ENCODE measurements around the gene RAP1GAP. TPM values are rescaled to one million over a fixed set of nuclear protein-coding genes. Genes with fewer than 3 reads are reported as not detected.

Gene RAP1GAP
- total RNA-seq, 1 donor from 2014 or later, result 2.6 TPM

DNA sequence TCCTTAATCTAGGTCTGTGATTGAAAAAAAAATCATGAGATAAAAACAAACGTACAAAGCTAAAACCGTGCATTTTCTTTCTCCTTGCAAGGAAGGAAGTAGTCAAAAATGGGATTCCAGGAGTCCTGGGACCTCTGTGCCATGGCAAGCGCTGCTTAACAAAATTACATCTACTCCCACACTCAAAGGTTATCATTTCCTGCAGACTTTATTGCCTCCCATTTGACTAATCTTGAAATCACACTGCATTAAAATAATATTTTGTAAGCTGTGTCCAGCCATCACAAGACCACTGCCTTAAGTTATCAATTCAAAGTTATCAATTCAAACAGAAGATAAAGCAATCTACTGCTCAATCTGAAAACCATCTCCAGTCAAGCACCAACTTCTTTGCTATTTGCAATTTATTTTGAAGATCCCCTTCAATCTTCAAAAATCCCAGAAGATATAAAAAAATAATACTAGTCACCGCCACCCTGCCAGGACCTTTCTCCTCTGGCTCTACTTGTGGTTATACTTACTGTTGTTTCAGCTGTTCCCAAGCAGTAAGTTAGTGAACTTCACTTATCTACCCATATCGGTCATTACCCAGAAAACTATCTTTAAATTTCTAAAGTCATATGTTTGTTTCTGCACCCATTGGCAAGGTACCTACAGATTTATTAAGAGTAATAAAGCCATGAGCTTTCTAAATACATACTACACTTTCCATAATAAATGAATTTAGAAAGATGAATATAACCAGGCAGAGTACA, 38.1 kb upstream of the RAP1GAP start:
- Histone ChIP-seq H3K27ac (peak overlapping the region; percentile 82), H3K4me3 (no peak overlapping the region), H2AFZ (replicated peaks) (no peak overlapping the region), H4K20me1 (ENCODE audit: low read depth) (peaks cover 26% of the 10 kb centered on the region), H3K4me1 (peaks cover 34% of the 10 kb centered on the region), H3K79me2 (ENCODE audit: low read depth) (no peaks in the 10 kb centered on the region), H3K4me2 (peak overlapping the region; percentile 47), H3K9me3 (ENCODE audit: low read depth) (no peaks in the 10 kb centered on the region), H3F3A (ENCODE audit: low read depth) (peaks cover 38% of the 10 kb centered on the region), H3K27me3 (no peaks in the 10 kb centered on the region), H3K9ac (no peak overlapping the region), H3K36me3 (no peaks in the 10 kb centered on the region)
- DNase-seq (ENCODE audit: low spot score), result no peak
- Mint-ChIP-seq H3K36me3 (peaks cover 7% of the 10 kb centered on the region), H3K27ac (no peak overlapping the region), H3K9me3 (no peaks in the 10 kb centered on the region), H3K27me3 (ENCODE audit: insufficient read depth, low read depth) (no peaks in the 10 kb centered on the region), H3K4me1 (peaks cover 4% of the 10 kb centered on the region), H3K4me3 (no peak overlapping the region)
- TF ChIP-seq EZH2 (IDR thresholded peaks at IDR 0.05) (no peak), EZH2phosphoT487 (IDR thresholded peaks at IDR 0.05) (no peak), CTCF (IDR thresholded peaks at IDR 0.05) (no peak)

- Mint-ChIP-seq H3K36me3 (peaks cover 10% of the 10 kb centered on the region), H3K27me3 (ENCODE audit: insufficient read depth, low read depth) (no peaks in the 10 kb centered on the region), H3K27ac (no peak overlapping the region), H3K9me3 (no peaks in the 10 kb centered on the region), H3K4me3 (no peak overlapping the region), H3K4me1 (peaks cover 4% of the 10 kb centered on the region)
- H3K79me2 ChIP-seq (ENCODE audit: low read depth), result no peaks in the 10 kb centered on the region
- no peak overlapping the region for H3K9ac ChIP-seq
- TF ChIP-seq EZH2phosphoT487 (IDR thresholded peaks at IDR 0.05), result no peak
- TF ChIP-seq CTCF (IDR thresholded peaks at IDR 0.05), result no peak
- TF ChIP-seq EZH2 (IDR thresholded peaks at IDR 0.05), result no peak
- H3K4me3 ChIP-seq, result no peak overlapping the region
- H3K9me3 ChIP-seq (ENCODE audit: low read depth), result no peaks in the 10 kb centered on the region
- DNase-seq (ENCODE audit: low spot score), result peak; percentile 71
- H3F3A ChIP-seq (ENCODE audit: low read depth), result peaks cover 30% of the 10 kb centered on the region
- peaks cover 20% of the 10 kb centered on the region for H4K20me1 ChIP-seq (ENCODE audit: low read depth)
- H3K27ac ChIP-seq, result peak overlapping the region; percentile 82
- no peaks in the 10 kb centered on the region for H3K27me3 ChIP-seq
- peaks cover 28% of the 10 kb centered on the region for H3K4me1 ChIP-seq
- peak overlapping the region; percentile 47 for H3K4me2 ChIP-seq
- no peaks in the 10 kb centered on the region for H3K36me3 ChIP-seq
- H2AFZ ChIP-seq (replicated peaks), result no peak overlapping the region
Observed at GRCh38 chr1:21706151-21706835, 37.1 kb upstream of the RAP1GAP start.

DNA sequence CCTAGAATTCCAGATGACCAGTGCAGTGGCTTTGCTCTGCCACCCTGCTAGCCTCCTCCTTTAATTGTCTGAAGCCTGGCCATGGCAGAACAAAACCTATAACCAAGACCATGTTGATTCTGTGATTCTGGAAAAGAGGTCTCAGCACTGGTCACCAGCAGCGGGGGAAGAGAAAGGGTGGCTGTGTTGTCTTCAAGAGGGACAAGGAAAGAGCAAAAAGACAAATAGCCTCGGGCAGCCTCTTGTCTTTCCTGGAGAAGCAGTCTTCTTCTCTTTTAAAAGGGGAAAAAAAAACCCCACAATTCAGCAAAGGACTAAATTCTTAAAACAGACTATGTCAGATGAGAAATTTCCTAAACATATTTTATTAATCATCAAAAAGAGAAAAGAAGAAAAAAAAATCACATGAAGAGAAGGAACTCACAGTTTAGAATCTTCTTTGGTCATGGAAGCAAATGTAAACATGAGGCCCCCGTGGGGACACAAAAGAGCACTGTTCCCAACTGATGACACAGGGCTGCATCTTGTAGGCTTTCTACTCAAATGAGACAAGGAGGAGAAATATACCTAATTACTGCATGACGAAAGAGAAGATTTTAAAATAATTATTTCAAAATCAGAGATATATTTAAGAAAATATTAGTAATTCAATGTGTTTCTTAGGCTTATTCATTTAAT, 36.3 kb upstream of the RAP1GAP start:
- Histone ChIP-seq H3K27me3 (no peaks in the 10 kb centered on the region), H2AFZ (replicated peaks) (no peak overlapping the region), H3K4me2 (peak overlapping the region; percentile 47), H3K9me3 (ENCODE audit: low read depth) (no peaks in the 10 kb centered on the region), H4K20me1 (ENCODE audit: low read depth) (peaks cover 17% of the 10 kb centered on the region), H3K36me3 (no peaks in the 10 kb centered on the region), H3K4me1 (peaks cover 25% of the 10 kb centered on the region), H3F3A (ENCODE audit: low read depth) (peaks cover 27% of the 10 kb centered on the region), H3K79me2 (ENCODE audit: low read depth) (no peaks in the 10 kb centered on the region), H3K4me3 (no peak overlapping the region), H3K9ac (no peak overlapping the region), H3K27ac (peak overlapping the region; percentile 82)
- Mint-ChIP-seq H3K4me3 (no peak overlapping the region), H3K27ac (no peak overlapping the region), H3K36me3 (peaks cover 12% of the 10 kb centered on the region), H3K4me1 (peaks cover 4% of the 10 kb centered on the region), H3K9me3 (no peaks in the 10 kb centered on the region), H3K27me3 (ENCODE audit: insufficient read depth, low read depth) (no peaks in the 10 kb centered on the region)
- no peak for TF ChIP-seq EZH2 (IDR thresholded peaks at IDR 0.05)
- no peak for TF ChIP-seq CTCF (IDR thresholded peaks at IDR 0.05)
- no peak for TF ChIP-seq EZH2phosphoT487 (IDR thresholded peaks at IDR 0.05)
- DNase-seq (ENCODE audit: low spot score), result no peak
